GM20000 (cell line): ENCODE results near the gene TXLNA.
A peak's percentile ranks its signal among the peaks of the same experiment; 100 is the strongest.

ENCODE experiments used
- DNase-seq: peaks from one replicate; pipeline ENCODE4 v3.0.0; 2012; ENCODE audit warnings: low spot score
- TF ChIP-seq, protein P1 (sequence below): IDR thresholded peaks from 2 replicates; pipeline ENCODE4 v1.5.1; 2012; ENCODE audit warnings: mild to moderate bottlenecking, control low read depth; ENCODE audit errors: extremely low read depth, missing control alignments

TXLNA gene

GRCh38 chr1:32197837-32198236 is 18.4 kb downstream of the TXLNA start:
- DNase-seq, result no peak
- TF ChIP-seq, protein P1, sequence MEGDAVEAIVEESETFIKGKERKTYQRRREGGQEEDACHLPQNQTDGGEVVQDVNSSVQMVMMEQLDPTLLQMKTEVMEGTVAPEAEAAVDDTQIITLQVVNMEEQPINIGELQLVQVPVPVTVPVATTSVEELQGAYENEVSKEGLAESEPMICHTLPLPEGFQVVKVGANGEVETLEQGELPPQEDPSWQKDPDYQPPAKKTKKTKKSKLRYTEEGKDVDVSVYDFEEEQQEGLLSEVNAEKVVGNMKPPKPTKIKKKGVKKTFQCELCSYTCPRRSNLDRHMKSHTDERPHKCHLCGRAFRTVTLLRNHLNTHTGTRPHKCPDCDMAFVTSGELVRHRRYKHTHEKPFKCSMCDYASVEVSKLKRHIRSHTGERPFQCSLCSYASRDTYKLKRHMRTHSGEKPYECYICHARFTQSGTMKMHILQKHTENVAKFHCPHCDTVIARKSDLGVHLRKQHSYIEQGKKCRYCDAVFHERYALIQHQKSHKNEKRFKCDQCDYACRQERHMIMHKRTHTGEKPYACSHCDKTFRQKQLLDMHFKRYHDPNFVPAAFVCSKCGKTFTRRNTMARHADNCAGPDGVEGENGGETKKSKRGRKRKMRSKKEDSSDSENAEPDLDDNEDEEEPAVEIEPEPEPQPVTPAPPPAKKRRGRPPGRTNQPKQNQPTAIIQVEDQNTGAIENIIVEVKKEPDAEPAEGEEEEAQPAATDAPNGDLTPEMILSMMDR, result no peak

DNA sequence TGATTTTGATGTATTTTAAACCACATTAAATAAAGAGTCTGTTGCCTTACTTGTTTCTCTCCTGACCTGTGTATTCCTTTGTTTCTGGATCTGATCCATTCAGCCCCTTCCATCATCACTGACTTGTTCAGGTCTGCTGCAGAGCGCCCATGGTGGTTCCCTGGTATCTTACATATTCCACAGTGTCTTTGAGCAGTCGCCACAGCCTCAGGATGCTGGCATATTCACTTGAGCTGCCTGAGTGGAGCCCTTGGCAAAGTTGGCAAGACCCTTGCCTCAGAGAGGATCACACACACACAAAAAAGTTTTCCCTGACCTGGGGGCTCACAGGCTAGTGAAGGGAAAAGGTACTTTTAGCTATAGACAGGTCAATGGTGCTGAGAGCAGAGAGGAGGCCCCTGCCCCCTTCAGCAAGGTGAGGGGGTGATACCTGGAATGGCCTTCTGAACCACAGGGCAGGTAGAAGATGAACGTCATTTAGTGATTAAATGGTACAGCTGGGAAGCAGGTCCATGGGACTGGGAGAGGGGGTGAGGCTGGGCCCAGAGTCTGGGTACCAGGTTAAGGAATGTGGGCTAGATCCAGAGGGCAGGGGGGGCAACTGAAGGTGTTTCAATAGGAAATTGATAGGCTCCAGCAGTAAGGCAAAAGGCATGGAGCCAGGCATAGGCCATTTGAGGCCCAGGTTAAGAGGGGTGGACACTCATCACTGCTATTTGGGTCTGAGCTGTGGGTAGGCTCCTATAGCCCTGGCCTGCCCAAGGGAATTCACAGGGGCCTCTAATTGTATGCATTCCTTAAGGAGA is 19.0 kb downstream of the TXLNA start:
- TF ChIP-seq, protein P1, result no peak
- no peak for DNase-seq

DNA sequence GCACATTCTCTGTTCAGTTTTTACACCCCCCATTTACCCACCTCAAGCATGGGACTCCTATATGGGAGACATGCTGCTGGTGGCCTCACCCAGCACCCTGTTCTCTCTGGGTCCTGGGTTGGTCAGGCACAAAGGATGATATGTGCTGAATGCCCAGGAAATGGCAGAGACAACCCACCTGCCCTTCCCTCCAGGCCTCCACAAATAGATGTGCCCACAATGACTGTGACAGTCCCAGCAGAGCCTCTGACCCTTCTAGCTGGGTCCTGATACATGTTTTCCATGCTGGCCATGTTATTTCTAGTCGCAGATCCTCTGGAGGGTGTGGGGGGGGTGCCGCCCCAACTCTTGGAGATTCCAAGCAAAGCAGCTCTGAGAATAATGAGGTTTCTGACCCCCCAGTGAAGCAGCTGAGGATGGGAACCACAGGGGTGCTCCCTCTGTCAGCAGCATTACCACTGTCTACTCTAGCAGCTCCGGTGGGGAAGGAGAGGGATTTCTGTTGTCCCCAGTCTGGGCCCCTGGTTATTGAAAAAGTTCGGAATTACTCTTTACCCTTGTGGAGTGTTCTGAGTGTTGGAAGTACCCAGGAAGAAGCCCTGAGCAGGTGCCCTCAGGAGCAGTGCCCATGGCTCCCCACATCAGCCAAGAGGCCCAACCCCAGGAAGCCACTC is 19.7 kb downstream of the TXLNA start:
- DNase-seq, result no peak
- TF ChIP-seq, protein P1, result no peak

GRCh38 chr1:32199717-32200072 is 20.2 kb downstream of the TXLNA start:
- no peak for DNase-seq
- TF ChIP-seq, protein P1, result no peak

DNA sequence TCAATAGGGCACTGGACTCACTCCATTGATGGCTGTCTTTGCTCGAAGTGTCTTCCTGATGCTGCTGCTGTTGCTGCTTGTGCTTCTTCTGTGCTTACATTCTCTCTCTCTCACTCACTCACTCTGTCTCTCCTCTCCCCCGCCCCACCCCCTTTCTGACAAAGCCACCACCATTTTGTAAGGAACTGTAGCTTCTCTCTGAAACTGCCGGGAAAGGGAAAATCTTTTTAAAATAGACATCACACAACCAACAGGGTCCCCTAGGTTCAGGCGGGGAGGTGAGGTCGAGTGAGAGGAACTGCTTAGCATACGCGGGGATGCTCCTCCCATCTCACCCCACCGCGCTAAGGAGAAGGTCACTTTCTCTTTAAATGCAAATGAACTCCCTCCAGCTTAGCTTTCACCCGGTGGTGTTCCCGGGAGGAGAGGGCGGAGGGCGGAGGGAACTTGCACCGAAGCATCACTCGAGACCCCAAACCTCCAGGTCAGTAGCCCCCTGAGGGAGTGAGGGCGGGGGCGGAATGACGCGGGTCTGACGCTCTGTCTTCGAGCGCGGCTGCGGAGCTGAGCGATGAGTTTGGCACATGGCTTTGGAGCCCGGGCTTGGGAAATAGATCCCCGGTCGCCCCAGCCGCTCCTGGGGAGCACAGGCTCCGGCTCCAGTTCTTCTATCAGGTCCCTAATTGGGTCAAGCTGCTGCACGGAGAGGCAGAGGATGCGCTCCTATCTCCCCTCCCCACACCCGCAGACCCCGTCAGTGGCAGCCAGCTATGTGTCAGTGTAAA is 20.9 kb downstream of the TXLNA start, which contains the start of gene CCDC28B:
TSS of gene CCDC28B (plus strand) at position 370 of the 785 bp plus-strand sequence. CDS start 1,341 bp downstream, outside the sequence.
- TF ChIP-seq, protein P1, result no peak
- DNase-seq, result peak; percentile 75

DNA sequence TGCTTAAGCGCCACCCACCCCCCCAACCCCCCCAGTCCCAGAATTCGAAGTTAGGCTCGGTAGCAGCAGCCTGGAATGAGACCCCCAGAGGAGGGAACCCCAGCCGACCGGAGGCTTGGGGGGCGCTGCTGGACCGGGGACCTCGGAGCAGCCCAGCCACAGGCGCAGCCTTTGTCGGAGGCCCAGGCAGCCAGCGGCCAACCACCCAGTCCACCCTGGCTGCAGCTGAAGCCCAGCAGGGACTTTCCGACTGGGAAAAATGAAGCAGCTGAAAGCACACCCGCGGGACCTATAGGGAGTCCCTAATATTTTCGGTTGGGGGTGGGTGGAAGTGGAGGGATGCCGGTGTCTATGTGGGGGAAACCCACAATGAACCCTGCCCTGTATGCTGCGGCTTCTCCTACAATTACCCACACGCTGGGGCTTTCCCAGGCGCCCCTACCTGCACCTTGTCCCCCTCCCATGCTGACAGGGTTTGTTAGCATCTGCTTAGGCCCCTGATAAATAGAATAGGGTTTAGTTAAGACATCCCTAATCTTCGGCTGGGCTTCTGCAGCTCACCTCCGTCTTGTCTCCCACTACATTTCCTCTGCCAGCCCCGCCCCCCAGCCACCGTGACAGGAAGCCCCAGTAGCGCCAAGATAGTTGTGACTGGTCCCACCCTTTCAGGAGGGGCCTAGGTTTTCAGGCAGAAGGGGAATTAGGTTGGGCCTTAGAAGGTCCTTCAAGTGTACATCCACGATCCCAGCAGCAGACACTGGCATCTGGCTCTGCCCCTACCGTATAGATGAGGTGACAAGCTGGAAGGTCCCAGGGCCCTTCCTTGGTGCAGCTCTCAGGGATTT is 21.8 kb downstream of the TXLNA start:
- peak; percentile 83 for DNase-seq

More for the DNA sequence above, 21.8 kb downstream of the TXLNA start:
- TF ChIP-seq, protein P1, result no peak
